NB4 (cell line): Measurements from ENCODE around the gene ADSS1.

ENCODE experiments used
- MYC ChIP-seq: IDR thresholded peaks from 2 replicates; pipeline ENCODE4 v1.6.1; 2011; ENCODE audit warnings: low read depth, low read length
- POLR2A ChIP-seq: IDR thresholded peaks from 2 replicates; pipeline ENCODE4 v1.6.1; 2011; ENCODE audit warnings: mild to moderate bottlenecking; ENCODE audit not compliant: insufficient read length; ENCODE audit errors: extremely low read depth
- TF ChIP-seq, protein P1 (sequence below): IDR thresholded peaks from one replicate; pipeline ENCODE4 v1.5.1; 2012; ENCODE audit warnings: low read depth, low read length

DNA sequence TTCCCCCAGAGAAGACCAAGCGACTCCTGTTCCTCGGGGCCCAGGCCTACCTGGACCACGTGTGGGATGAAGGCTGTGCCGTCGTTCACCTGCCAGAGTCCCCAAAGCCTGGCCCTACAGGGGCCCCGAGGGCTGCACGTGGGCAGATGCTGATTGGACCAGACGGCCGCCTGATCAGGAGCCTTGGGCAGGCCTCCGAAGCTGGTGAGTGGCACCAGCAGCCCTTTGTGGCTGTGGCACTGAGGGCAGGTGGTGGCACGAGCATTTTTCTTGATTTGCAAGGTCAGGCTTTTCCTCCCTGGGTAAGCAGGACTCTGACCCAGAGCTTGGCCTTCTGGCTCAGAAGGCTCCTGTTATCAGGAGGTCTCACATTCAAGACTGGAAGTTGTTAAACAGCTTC is 31.6 kb downstream of the ADSS1 start:
- TF ChIP-seq, protein P1, sequence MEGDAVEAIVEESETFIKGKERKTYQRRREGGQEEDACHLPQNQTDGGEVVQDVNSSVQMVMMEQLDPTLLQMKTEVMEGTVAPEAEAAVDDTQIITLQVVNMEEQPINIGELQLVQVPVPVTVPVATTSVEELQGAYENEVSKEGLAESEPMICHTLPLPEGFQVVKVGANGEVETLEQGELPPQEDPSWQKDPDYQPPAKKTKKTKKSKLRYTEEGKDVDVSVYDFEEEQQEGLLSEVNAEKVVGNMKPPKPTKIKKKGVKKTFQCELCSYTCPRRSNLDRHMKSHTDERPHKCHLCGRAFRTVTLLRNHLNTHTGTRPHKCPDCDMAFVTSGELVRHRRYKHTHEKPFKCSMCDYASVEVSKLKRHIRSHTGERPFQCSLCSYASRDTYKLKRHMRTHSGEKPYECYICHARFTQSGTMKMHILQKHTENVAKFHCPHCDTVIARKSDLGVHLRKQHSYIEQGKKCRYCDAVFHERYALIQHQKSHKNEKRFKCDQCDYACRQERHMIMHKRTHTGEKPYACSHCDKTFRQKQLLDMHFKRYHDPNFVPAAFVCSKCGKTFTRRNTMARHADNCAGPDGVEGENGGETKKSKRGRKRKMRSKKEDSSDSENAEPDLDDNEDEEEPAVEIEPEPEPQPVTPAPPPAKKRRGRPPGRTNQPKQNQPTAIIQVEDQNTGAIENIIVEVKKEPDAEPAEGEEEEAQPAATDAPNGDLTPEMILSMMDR, result no peak
- TF ChIP-seq POLR2A (no peak), MYC (no peak)
